GM18507 (cell line): Measurements from ENCODE around the gene OR52K1.
"Not testable (repeated sequence)": the region's sequence is repeated elsewhere in the genome, so short reads cannot be mapped to it uniquely, and the experiment has no call there.

ENCODE experiments used
- DNase-seq: peaks from one replicate; pipeline ENCODE4 v3.0.0; 2011; ENCODE audit warnings: low read depth; ENCODE audit not compliant: insufficient read length; ENCODE audit errors: extremely low spot score
- FAIRE-seq: peaks from 2 replicates; lab custom pipeline; 2011; peaks lifted over from hg19 to GRCh38; lab: Jason Lieb, UNC

Gene OR52K1

GRCh38 chr11:4481240-4481582 is 1.2 kb upstream of the OR52K1 start:
- DNase-seq = no peak
- no peak for FAIRE-seq

- DNase-seq = no peak
- FAIRE-seq = no peak
Measured at GRCh38 chr11:4484310-4484709, 1.9 kb downstream of the OR52K1 start.

GRCh38 chr11:4491405-4491804 is 9.0 kb downstream of the OR52K1 start:
- not testable (repeated sequence) for FAIRE-seq, DNase-seq

DNA sequence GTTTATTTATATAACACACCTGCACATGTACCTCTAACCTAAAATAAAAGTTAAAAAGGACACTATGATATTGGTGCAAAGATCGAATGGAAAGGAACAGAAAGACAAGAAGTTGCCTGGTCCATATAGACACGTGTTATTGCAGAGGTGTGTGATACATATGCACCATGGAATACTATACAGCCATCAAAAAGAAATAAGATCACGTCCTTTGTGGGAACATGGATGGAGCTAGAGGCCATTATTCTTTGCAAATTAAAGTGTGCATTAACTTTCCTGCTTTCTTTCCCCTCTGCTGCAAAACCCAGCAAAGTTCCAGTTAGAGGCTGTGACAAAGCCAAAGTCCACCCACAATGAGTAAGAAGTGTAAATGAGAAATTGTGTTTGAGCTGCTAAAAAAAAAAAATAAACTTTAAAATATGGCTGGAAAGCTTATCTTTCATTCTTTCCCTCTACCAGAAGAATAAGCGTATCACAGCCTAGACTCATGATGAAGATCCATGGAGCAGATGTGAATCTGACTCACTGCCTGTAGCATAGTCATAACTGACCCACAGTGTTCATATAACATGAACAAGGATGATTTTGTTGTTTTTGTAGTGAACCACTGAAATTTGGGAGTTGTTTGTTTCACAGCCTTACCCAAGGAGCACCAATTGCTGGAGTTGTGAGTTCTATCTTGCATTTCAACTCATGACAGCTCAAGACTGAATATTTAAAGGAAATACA is 9.6 kb downstream of the OR52K1 start:
- DNase-seq = no peak
- no peak for FAIRE-seq

GRCh38 chr11:4493480-4493818 is 11.0 kb downstream of the OR52K1 start:
- no peak for FAIRE-seq
- no peak for DNase-seq

- DNase-seq (no peak), FAIRE-seq (no peak)
Measured at GRCh38 chr11:4495487-4495886, 13.0 kb downstream of the OR52K1 start.

GRCh38 chr11:4495986-4496385 is 13.5 kb downstream of the OR52K1 start:
- DNase-seq (no peak), FAIRE-seq (no peak)

GRCh38 chr11:4496557-4497248 is 14.3 kb downstream of the OR52K1 start:
- FAIRE-seq = no peak

DNA sequence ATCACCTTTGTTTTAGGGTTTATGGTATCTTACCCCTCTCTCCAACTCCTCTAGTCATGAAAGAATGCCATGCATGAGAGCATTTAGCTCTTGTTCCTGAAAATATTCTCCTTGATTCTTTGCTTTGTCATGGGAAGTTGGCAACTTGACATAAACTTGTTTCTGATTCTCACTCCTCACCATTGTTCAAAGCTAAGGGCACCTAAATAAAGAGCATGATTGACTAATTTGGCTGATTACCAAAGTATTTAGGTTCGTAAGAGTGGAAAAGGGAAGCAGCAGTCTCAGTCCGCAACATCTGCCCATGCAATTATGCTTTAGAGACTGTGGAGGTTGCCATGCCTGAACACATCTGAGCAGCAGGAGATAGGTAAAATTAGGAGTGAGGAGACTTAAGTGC is 26.4 kb downstream of the OR52K1 start:
- FAIRE-seq (no peak), DNase-seq (no peak)

More at GRCh38 chr11:4496557-4497248, 14.3 kb downstream of the OR52K1 start:
- DNase-seq = no peak

GRCh38 chr11:4511282-4512245 is 29.1 kb downstream of the OR52K1 start:
- no peak for DNase-seq
- no peak for FAIRE-seq

DNA sequence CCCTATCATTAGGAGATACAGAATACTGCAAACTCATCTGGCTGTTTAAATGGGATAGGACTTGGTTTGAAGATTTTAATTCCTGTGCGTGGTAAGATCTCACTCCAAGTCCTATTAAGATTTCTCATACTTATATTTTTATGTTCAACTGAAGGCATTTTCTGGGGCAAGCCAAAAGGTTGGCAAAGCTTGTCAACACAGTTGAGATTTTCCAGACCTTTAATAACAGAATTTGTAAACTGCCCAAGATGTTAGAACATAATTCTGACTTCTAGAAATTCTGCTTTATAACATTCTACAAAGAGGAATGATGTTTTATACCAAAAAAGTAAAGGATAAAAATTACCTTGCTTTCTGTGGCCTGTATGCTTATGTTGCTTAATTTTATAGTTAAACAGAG is 31.8 kb downstream of the OR52K1 start:
- FAIRE-seq (no peak), DNase-seq (no peak)

- DNase-seq (no peak), FAIRE-seq (no peak)
Measured at GRCh38 chr11:4522339-4522738, 39.9 kb downstream of the OR52K1 start.

- DNase-seq (no peak), FAIRE-seq (no peak)
Measured at GRCh38 chr11:4522752-4523151, 40.3 kb downstream of the OR52K1 start.

DNA sequence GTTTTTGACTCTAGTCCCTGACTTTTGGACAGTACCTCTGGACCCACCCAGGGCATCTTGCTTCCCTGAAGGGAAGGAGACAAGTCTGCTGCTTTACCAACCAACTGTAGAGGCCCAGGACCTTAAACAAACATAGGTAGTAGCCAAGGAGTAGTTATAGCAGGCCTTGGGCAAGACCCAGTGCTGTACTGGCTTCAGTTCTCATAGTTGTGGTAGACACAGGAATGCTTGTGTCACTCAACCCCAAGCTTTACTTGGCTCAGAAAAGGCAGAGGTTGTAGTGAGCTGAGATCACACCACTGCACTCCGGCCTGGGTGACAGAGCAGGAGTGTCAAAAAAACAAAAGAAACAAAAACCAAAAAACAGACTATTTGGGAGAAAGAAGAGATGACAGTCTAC is 41.2 kb downstream of the OR52K1 start:
- FAIRE-seq (no peak), DNase-seq (no peak)

DNA sequence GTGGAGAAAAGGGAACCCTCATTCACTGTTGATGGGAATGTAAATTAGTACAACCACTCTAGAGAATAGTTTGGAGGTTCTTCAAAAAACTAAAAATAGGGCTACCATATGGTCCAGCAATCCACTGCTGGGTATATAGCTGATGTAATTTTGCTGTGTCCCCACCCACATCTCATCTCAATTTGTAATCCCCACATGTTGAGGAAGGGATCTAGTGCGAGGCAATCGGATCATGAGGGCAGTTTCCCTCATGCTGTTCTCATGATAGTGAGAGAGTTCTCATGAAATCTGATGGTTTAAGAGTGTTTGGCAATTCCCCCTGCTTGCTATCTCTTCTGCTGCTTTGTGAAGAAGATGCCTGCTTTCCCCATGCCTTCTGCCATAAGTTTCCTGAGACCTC is 45.5 kb downstream of the OR52K1 start:
- DNase-seq = no peak
- no peak for FAIRE-seq

DNA sequence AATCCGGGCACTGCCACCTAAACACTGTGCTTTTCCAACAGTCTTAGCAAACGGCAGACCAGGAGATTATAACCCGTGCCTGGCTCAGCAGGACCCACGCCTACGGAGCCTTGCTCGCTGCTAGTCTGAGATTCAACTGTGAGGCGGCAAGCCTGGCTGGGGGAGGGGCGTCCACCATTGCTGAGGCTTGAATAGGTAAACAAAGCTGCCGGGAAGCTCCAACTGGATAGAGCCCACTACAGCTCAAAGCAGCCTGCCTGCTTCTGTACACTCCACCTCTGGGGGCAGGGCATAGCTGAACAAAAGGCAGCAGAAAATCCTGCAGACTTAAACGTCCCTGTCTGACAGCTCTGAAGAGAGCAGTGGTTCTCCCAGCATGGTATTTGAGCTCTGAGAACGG is 49.2 kb downstream of the OR52K1 start:
- FAIRE-seq, DNase-seq: not testable (repeated sequence)

DNA sequence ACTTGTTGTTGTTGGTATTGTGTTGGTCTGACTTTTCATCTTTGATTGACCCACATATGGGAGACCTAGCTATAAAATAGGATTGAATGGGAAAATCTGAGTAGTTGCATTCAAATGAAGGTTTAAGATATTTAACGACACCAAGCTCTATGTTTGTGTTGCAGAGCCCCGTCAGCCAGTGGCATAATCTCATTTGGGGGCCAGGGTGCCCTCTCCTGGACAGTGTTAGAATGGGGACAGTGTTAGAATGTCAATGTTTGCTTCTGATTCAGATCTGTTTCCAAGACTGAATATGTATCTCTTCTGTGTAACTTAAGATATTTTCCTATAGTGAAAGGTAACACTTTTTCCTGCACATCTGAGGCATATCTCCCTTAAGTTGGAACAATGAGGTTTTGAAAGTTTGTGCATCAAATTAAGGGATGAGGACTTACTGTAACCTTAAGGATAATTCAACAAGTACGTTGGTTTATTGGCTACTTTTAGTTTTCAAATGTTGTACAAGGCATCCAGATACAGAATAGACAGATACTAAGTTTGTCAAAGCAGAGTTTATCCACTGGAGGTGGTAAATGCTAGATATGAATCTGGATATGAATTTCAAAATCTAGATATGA is 57.3 kb downstream of the OR52K1 start:
- DNase-seq = peak; percentile 5
- FAIRE-seq = peak; percentile 78

GRCh38 chr11:4541071-4541470 is 58.6 kb downstream of the OR52K1 start:
- FAIRE-seq (no peak), DNase-seq (no peak)
